Activated T-cell treated with anti-CD3 and anti-CD28 coated beads, Interleukin-2, amount 50 U/mL, for 1 hour (primary cell): ENCODE results near the gene VPS36.
"Not testable (repeated sequence)": the region's sequence is repeated elsewhere in the genome, so short reads cannot be mapped to it uniquely, and the experiment has no call there.

ENCODE experiments used
- DNase-seq: peaks from one replicate; pipeline ENCODE4 v3.0.0-alpha.2; 2020

The VPS36 gene

GRCh38 chr13:52374389-52374788 is 76.0 kb downstream of the VPS36 start:
- no peak for DNase-seq

- DNase-seq: not testable (repeated sequence)
Observed at GRCh38 chr13:52373277-52373676, 77.2 kb downstream of the VPS36 start.

GRCh38 chr13:52371736-52372247 is 78.6 kb downstream of the VPS36 start:
- DNase-seq: no peak

DNA sequence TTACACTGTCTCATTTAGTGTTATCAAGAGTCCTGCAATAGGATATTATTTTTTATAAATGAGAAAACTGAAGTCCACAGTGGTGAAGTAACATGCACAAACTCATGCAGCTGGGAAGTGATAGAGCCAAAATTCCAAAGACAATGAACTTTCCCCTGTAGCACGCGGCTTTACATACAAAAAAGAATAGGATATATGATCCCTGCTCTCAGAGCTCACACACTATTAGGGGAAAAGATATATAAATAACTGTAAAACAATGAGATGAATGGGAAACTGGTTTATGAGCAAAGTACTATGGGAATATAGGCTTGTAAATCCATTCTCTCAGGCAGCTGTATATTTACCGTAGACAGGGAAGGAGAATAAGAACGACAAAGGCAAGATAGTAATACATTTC is 84.1 kb downstream of the VPS36 start:
- no peak for DNase-seq
